Measurements from ENCODE around the gene RSRC2.
"Not testable (repeated sequence)": the region's sequence is repeated elsewhere in the genome, so short reads cannot be mapped to it uniquely, and the experiment has no call there.

The RSRC2 gene

DNA sequence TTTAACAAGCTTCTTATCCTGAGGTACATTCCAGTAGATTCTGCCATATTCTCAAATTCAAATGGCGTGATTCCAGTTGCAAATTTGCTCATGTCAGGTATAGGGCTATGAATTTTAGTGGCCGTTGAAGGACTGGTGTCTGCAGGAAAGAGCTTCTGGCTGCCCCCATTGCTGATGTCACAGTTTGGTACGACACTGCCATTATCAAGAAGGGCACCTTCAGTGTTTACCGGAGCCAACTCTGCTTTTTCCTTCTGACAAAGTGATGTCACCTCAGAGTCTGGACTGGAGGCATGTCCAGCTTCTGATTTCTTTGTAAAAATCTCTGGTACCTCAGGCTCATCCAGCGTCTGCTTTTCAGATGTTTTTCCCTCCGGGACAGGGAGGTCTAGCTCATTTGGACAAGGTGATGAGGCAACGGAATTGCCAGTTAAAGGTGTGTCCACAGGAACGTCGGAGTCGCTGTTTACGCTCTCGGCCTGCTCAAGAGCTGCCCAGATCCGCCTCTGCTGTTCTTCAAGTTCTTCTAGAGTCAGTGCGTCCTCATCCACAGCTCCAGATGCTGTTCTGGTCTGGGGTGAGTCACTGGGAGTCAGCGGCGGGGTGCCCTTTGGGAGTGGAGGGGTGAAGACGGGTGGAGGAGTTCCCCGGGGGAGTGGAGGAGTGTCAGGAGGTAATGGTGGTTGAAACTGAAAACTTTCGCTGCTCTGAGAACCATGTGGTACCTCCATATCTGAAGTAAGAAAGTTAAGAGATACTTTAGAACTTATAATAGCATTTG lies 53.0 kb downstream of the RSRC2 start:
- DNase-seq (ENCODE audit: extremely low read depth, low read depth) = no peak
- TF ChIP-seq, protein P1, sequence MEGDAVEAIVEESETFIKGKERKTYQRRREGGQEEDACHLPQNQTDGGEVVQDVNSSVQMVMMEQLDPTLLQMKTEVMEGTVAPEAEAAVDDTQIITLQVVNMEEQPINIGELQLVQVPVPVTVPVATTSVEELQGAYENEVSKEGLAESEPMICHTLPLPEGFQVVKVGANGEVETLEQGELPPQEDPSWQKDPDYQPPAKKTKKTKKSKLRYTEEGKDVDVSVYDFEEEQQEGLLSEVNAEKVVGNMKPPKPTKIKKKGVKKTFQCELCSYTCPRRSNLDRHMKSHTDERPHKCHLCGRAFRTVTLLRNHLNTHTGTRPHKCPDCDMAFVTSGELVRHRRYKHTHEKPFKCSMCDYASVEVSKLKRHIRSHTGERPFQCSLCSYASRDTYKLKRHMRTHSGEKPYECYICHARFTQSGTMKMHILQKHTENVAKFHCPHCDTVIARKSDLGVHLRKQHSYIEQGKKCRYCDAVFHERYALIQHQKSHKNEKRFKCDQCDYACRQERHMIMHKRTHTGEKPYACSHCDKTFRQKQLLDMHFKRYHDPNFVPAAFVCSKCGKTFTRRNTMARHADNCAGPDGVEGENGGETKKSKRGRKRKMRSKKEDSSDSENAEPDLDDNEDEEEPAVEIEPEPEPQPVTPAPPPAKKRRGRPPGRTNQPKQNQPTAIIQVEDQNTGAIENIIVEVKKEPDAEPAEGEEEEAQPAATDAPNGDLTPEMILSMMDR (IDR thresholded peaks at IDR 0.05; ENCODE audit: low read depth, low read length, missing control alignments) = no peak

DNA sequence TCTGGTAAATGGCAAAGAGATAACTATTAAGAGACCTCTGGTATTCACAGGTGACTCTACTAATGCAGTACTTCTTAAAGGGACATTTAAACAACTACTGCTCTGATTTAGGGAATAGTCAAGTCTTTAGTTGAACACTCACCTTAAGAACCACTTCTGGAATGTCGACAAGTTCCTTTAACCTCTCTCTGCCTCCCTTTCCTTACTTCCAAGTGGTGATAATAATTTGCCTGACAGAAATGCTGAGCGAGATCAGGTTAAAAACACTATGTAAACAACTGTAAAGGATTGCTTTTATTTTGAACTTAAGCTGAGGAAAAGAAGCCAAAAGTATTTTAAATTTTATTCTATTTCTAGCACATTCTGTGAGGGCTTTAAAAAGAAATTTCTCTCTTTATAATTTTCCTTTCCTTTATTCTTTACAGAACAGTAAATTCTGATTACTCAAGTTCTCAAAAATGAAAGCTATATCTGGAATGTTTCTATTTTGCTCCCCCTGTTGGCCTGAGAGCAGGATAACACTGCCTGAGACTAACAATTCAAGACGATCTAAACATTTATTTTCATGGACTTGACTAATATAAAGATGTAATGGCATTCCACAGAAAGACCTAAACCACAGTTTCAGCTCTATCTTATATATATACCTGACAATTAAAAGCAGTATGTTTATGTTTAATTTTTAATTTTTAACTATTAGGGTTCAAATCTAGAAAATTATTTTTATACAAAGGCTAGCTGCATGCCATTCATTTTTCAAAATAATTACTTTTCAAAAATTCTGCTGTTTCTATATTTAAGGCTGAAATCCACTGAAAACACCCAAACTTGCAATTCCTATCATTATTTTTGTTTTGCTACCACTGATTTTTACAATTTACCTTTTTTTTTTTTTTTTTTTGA lies 55.2 kb downstream of the RSRC2 start:
- TF ChIP-seq, protein P1 (IDR thresholded peaks at IDR 0.05; ENCODE audit: low read depth, low read length, missing control alignments) = peak; percentile 70
- peak; percentile 54 for DNase-seq (ENCODE audit: extremely low read depth, low read depth)
- H3K4me3 ChIP-seq (replicated peaks; ENCODE audit: low read depth, low read length) = no peak overlapping the region

More for the DNA sequence above, 53.0 kb downstream of the RSRC2 start:
- no peak overlapping the region for H3K4me3 ChIP-seq (replicated peaks; ENCODE audit: low read depth, low read length)

DNA sequence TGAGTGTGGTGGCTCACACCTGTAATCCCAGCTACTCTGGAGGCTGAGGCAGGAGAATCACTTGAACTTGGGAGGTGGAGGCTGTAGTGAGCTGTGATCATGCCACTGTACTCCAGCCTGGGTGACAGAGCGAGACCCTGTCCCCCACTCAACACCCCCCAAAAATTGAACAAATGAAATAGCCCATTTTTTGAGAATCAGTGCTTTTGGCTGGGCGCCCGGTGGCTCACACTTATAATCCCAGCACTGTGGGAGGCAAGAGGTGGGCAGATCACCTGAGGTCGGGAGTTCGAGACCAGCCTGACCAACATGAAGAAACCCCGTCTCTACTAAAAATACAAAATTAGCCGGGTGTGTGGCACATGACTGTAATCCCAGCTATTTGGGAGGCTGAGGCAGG lies 56.2 kb downstream of the RSRC2 start:
- not testable (repeated sequence) for H3K4me3 ChIP-seq (replicated peaks; ENCODE audit: low read depth, low read length); DNase-seq (ENCODE audit: extremely low read depth, low read depth)

DNA sequence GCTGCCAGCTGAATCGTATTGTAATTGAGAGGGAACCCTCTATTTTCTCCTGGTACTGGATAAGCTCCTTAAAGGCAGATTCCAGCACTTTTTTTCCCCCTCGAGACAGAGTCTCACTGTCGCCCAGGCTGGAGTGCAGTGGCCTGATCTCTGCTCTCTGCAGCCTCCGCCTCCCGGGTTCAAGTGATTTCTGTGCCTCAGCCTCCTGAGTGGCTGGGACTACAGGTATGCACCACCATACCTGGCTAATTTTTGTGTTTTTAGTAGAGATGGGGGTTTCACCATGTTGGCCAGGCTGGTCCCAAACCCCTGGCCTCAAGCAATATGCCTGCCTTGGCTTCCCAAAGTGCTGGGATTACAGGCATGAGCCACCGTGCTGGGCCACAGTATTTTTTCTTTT lies 56.9 kb downstream of the RSRC2 start:
- H3K4me3 ChIP-seq (replicated peaks; ENCODE audit: low read depth, low read length); DNase-seq (ENCODE audit: extremely low read depth, low read depth): not testable (repeated sequence)

DNA sequence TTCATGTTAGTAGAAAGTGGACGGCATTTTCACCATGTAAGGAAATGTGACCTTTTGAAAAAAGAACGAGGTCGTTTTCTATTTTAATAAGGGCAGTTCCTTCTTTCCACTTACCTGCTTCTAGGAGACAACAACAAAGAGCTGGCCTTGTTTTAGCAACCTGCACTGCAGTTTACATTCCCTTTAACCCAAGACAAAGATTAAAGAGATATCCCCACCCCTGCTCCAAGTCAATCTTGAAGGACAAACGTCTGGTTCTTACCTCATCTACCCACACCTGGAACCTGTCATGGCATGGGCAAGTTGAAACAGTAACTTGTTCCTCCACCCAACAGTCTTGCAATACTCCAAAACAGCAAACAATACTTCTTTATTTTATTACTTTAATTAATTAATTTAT lies 58.8 kb downstream of the RSRC2 start:
- H3K4me3 ChIP-seq (replicated peaks; ENCODE audit: low read depth, low read length) = no peak overlapping the region
- TF ChIP-seq, protein P1 (IDR thresholded peaks at IDR 0.05; ENCODE audit: low read depth, low read length, missing control alignments) = no peak
- DNase-seq (ENCODE audit: extremely low read depth, low read depth) = no peak

DNA sequence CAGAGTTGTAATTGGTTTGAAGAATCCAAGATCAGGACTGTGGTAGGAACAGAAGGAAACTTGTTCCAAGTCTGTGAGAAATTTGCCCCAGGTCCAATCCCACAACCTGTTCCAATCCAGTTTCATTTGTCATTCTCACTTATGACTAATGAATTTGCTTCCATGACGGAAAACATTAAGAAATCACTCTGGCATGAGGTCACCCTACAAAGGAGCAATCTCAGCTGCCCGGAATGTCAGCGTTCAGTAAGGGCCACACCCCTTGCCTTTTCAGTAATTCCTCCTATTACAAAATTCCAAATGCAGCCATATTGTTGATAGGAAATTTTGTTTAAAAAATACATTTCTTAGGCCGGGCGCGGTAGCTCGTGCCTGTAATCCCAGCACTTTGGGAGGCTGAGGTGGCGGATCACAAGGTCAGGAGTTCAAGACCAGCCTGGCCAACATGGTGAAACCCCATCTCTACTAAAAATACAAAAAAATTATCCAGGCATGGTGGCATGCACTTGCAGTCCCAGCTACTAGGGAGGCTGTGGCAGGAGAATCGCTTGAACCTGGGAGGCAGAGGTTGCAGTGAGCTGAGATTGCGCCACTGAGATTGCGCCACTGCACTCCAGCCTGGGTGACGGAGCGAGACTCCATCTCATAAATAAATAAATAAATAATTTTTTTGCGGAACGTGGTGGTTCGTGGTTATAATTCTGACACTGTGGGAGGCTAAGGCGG lies 62.3 kb downstream of the RSRC2 start:
- DNase-seq (ENCODE audit: extremely low read depth, low read depth) = peak; percentile 69
- H3K4me3 ChIP-seq (replicated peaks; ENCODE audit: low read depth, low read length) = not testable (repeated sequence)

DNA sequence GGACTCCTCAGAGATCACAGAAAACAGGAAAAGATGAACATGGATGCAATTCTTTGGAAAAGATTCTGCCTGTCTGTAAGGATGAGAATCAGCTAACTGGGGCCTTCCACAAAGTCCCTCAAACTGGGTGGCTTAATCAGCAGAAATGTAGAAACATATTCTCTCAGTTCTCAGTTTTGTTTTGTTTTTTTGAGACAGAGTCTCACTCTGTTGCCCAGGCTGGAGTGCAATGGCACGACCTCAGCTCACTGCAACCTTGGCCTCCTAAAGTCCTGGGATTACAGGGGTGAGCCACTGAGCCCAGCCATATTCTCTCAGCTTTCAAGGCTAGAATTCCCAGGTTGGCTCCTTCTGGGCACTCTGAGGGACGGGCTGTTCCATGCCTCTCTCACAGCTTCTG lies 66.1 kb downstream of the RSRC2 start:
- DNase-seq (ENCODE audit: extremely low read depth, low read depth) = no peak
- no peak overlapping the region for H3K4me3 ChIP-seq (replicated peaks; ENCODE audit: low read depth, low read length)
- TF ChIP-seq, protein P1 (IDR thresholded peaks at IDR 0.05; ENCODE audit: low read depth, low read length, missing control alignments) = no peak

DNA sequence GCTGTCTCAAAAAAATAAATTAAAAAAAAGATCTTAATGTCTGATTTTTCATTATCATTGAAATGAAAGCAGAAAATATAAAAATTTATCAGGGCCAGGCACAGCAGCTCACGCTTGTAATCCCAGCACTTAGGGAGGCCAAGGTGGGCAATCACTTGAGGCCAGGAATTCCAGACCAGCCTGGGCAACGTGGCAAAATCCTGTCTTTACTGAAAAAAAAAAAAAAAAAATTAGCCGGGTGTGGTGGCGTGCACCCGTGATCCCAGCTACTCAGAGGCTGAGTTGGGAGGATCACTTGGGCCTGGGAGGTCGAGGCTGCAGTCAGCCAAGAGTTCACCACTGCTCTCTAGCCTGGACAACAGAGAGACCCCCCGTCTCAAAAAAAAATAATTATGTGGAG lies 66.7 kb downstream of the RSRC2 start:
- TF ChIP-seq, protein P1 (IDR thresholded peaks at IDR 0.05; ENCODE audit: low read depth, low read length, missing control alignments) = no peak
- H3K4me3 ChIP-seq (replicated peaks; ENCODE audit: low read depth, low read length) = no peak overlapping the region
- DNase-seq (ENCODE audit: extremely low read depth, low read depth) = no peak

All from HFF-Myc (cell line).